CD4-positive, alpha-beta memory T cell (primary cell): ENCODE measurements around the gene CAPN7. TPM values are rescaled to one million over a fixed set of nuclear protein-coding genes. Genes with fewer than 3 reads are reported as not detected.

Source experiments
- CTCF ChIA-PET: fragments of 350-600 bp; sonication (Branson Sonifier 250); formaldehyde crosslinking; loops from one replicate; lab custom pipeline; 2021; ENCODE audit warnings: inconsistent platforms; ENCODE audit not compliant: partially characterized antibody; lab: Charles Lee
- POLR2A ChIA-PET: fragments of 350-600 bp; sonication (Branson Sonifier 250); formaldehyde crosslinking; loops from one replicate; lab custom pipeline; 2021; ENCODE audit not compliant: partially characterized antibody; lab: Charles Lee
- DNase-seq, 5 donors: peaks; one replicate each; pipeline versions ENCODE4 v3.0.0 to v3.0.0-alpha.2; 2020 to 2022; ENCODE audit warnings: mixed read lengths in 1 of 5
- H3K27ac ChIP-seq: one replicate; pipeline ENCODE4 v1.7.0; 2013; ENCODE audit warnings: low read depth, low read length
- H3K27me3 ChIP-seq: 2 replicates; pipeline ENCODE4 v1.7.0; 2013; ENCODE audit warnings: mild to moderate bottlenecking, low read length, moderate library complexity; ENCODE audit not compliant: insufficient read depth
- H3K36me3 ChIP-seq: 2 replicates; pipeline ENCODE4 v1.7.0; 2013; ENCODE audit warnings: mild to moderate bottlenecking, low read length, moderate library complexity; ENCODE audit not compliant: insufficient read depth
- H3K4me1 ChIP-seq: 2 replicates; pipeline ENCODE4 v1.7.0; 2013; ENCODE audit warnings: mild to moderate bottlenecking, low read length, moderate library complexity; ENCODE audit not compliant: insufficient read depth
- H3K4me3 ChIP-seq, 2 donors: one replicate each; pipeline ENCODE4 v1.7.0; 2013; ENCODE audit warnings: low read length in 2 of 2, mild to moderate bottlenecking in 1 of 2
- H3K9me3 ChIP-seq, 2 donors: one replicate each; pipeline ENCODE4 v1.7.0; 2013; ENCODE audit warnings: low read length in 2 of 2, control low read depth in 1 of 2; ENCODE audit not compliant: control insufficient read depth in 1 of 2
- H3K27ac Mint-ChIP-seq, 7 donors: one replicate each; pipeline ENCODE4 v1.8.0; 2020 to 2021; ENCODE audit warnings: mixed read lengths in 7 of 7, mild to moderate bottlenecking in 6 of 7, inconsistent platforms in 3 of 7, moderate library complexity in 3 of 7
- H3K27me3 Mint-ChIP-seq, 2 donors: one replicate each; pipeline ENCODE4 v1.8.0; 2020 to 2021; ENCODE audit warnings: mixed read lengths in 2 of 2
- H3K36me3 Mint-ChIP-seq, 2 donors: one replicate each; pipeline ENCODE4 v1.8.0; 2020 to 2021; ENCODE audit warnings: mixed read lengths in 2 of 2, inconsistent platforms in 1 of 2, mild to moderate bottlenecking in 1 of 2
- H3K4me1 Mint-ChIP-seq, 4 donors: one replicate each; pipeline ENCODE4 v1.8.0; 2020 to 2021; ENCODE audit warnings: mixed read lengths in 4 of 4, mild to moderate bottlenecking in 1 of 4
- H3K4me3 Mint-ChIP-seq, 8 donors: one replicate each; pipeline ENCODE4 v1.8.0; 2020 to 2021; ENCODE audit warnings: mixed read lengths in 8 of 8, mild to moderate bottlenecking in 7 of 8, moderate library complexity in 6 of 8, inconsistent platforms in 3 of 8
- H3K9me3 Mint-ChIP-seq, 8 donors: one replicate each; pipeline ENCODE4 v1.8.0; 2020 to 2021; ENCODE audit warnings: mixed read lengths in 8 of 8, mild to moderate bottlenecking in 5 of 8, inconsistent platforms in 3 of 8, moderate library complexity in 1 of 8
- intact Hi-C: fragments of 100-400 bp; cut with micrococcal nuclease; formaldehyde crosslinking; loops from one replicate; pipeline ENCODE4 v1.15.1; 2023
- polyA plus RNA-seq, 2 donors: library from polyadenylated mRNA; unstranded; fragments of 300-500 nt; fragmentation: Illumina TruSeq; gene quantifications; one replicate each; pipeline ENCODE4 v1.2.3, GENCODE V29; 2021
- total RNA-seq, 2 experiments: library from RNA; stranded (reverse); gene quantifications; one replicate each; pipeline ENCODE4 v1.2.3, GENCODE V29; 2021

CAPN7 gene
- total and polyA plus RNA-seq, 4 experiments from 2014 or later = 18.9 to 103 (median 59.6) TPM

DNA sequence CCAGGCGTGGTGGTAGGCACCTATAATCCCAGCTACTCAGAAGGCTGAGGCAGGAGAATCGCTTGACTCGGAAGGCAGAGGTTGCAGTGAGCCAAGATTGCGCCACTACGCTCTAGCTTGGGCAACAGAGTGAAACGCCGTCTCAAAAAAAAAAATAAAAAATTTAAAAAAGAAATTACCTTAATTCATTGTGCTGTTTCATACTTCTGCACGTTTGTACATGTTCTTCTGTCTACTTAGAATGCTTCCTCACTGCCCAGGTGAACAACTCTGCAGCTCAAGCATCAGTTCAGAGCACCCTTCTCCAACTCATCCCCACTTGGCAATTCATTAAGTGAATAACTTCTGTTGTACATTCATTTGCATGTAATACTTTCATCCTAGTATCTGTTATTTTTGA is 14.0 kb downstream of the CAPN7 start:
- no peak overlapping the region for H3K4me3 ChIP-seq
- no peaks in the 10 kb centered on the region for H3K27me3 ChIP-seq
- peak overlapping the region in 1 of 7 donors; percentile 38 for H3K27ac Mint-ChIP-seq
- peaks cover 42 to 72% of the 10 kb centered on the region in 2 donors for H3K36me3 Mint-ChIP-seq
- H3K36me3 ChIP-seq = peaks cover 45% of the 10 kb centered on the region
- H3K4me1 Mint-ChIP-seq = peaks cover 10 to 31% (median 21%) of the 10 kb centered on the region in 4 donors
- H3K27me3 Mint-ChIP-seq = no peaks in the 10 kb centered on the region
- H3K4me1 ChIP-seq = no peaks in the 10 kb centered on the region
- no peak overlapping the region for H3K4me3 Mint-ChIP-seq
- H3K9me3 ChIP-seq = no peaks in the 10 kb centered on the region
- no peak for DNase-seq
- CTCF ChIA-PET = interaction anchor here (1.1 to 2.3 kb wide), 3 partner anchors 13 to 185 kb away, joined by 3 to 6 read pairs (median 4); partner anchors contain the start of gene CAPN7
- no peaks in the 10 kb centered on the region for H3K9me3 Mint-ChIP-seq
- POLR2A ChIA-PET = interaction anchor here (1.0 kb wide), 1 partner anchor 13 kb away, joined by 3 read pairs; no protein-coding TSS in a partner anchor
- H3K27ac ChIP-seq = no peak overlapping the region
- intact Hi-C loops = no loop called here

DNA sequence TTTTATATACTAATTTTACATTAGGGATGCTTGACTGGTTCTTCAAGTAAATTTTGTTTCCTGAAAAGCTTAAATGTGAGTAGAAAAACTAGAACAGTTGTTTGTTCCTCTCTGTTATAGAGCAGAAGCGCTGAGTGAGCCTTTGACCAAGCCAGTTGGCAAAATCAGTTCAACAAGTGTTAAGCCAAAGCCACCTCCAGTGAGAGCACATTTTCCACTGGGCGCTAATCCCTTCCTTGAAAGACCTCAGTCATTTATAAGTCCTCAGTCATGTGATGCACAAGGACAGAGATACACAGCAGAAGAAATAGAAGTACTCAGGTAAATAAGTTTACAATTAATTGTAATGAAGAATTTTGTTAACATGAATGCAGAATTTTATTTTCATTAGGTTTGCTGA is 14.6 kb downstream of the CAPN7 start:
- CTCF ChIA-PET = interaction anchor here (0.6 to 2.3 kb wide), 3 partner anchors 14 to 17 kb away, joined by 3 to 6 read pairs (median 4); partner anchors contain the start of gene CAPN7
- peaks cover 45% of the 10 kb centered on the region for H3K36me3 ChIP-seq
- POLR2A ChIA-PET = interaction anchor here (2.1 kb wide), 1 partner anchor 14 kb away, joined by 12 read pairs; the partner anchor contains the start of gene CAPN7
- H3K27ac Mint-ChIP-seq = no peak overlapping the region
- no peak overlapping the region for H3K4me3 ChIP-seq
- H3K9me3 Mint-ChIP-seq = no peaks in the 10 kb centered on the region
- H3K27me3 Mint-ChIP-seq = no peaks in the 10 kb centered on the region
- no peaks in the 10 kb centered on the region for H3K9me3 ChIP-seq
- no peaks in the 10 kb centered on the region for H3K4me1 ChIP-seq
- no peak overlapping the region for H3K4me3 Mint-ChIP-seq
- intact Hi-C loops = no loop called here
- H3K36me3 Mint-ChIP-seq = peaks cover 42 to 66% of the 10 kb centered on the region in 2 donors
- H3K4me1 Mint-ChIP-seq = peaks cover 6 to 27% (median 17%) of the 10 kb centered on the region in 4 donors
- no peaks in the 10 kb centered on the region for H3K27me3 ChIP-seq
- DNase-seq = no peak
- no peak overlapping the region for H3K27ac ChIP-seq

DNA sequence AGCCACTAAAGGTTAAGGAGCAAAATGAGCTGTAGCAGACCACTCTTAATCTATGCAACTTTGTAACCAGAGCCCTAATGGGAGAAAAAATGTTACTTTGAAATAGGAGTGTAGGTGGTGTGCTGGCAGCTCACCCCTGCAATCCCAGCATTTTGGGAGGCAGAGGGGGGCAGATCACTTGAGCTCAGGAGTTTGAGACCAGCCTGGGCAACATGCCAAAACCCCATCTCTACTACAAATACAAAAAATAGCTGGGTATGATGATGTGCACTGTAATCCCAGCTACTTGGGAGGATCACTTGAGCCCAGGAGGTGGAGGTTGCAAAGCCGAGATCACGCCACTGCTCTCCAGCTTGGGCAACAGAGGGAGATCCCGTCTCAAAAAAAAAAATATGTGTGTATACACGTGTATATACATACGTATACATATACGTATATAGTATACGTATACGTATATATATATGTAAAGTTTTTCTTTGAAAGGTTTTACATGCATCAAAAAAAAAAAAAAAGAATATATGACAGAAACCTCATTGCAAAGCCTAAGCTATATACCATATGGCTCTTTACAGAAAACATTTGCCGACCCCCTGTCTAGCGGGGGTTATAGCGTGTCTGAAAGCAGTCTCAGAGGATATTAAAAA is 15.7 kb downstream of the CAPN7 start:
- Mint-ChIP-seq H3K27ac (no peak overlapping the region), H3K9me3 (no peaks in the 10 kb centered on the region), H3K4me3 (no peak overlapping the region), H3K4me1 (peaks cover 6 to 20% (median 14%) of the 10 kb centered on the region in 4 donors), H3K27me3 (no peaks in the 10 kb centered on the region), H3K36me3 (peaks cover 39 to 61% of the 10 kb centered on the region in 2 donors)
- H3K27me3 ChIP-seq = no peaks in the 10 kb centered on the region
- H3K36me3 ChIP-seq = peaks cover 45% of the 10 kb centered on the region
- H3K4me3 ChIP-seq = no peak overlapping the region
- ChIA-PET CTCF (interaction anchor here (0.9 to 2.4 kb wide), 4 partner anchors 15 to 183 kb away, joined by 3 to 7 read pairs (median 6); partner anchors contain the start of gene CAPN7), POLR2A (interaction anchor here (2.1 kb wide), 1 partner anchor 15 kb away, joined by 12 read pairs; the partner anchor contains the start of gene CAPN7)
- no peak overlapping the region for H3K27ac ChIP-seq
- no peaks in the 10 kb centered on the region for H3K9me3 ChIP-seq
- intact Hi-C loops = loop anchor here (2.0 kb wide), 1 partner anchor 15 kb away; the partner anchor contains the start of gene CAPN7
- no peak for DNase-seq
- no peaks in the 10 kb centered on the region for H3K4me1 ChIP-seq

GRCh38 chr3:15223685-15224572 is 17.9 kb downstream of the CAPN7 start:
- ChIA-PET CTCF (no interaction called here), POLR2A (interaction anchor here (1.4 kb wide), 1 partner anchor 19 kb away, joined by 4 read pairs; no protein-coding TSS in a partner anchor)
- Histone ChIP-seq H3K4me3 (no peak overlapping the region), H3K27ac (no peak overlapping the region), H3K4me1 (no peaks in the 10 kb centered on the region), H3K27me3 (no peaks in the 10 kb centered on the region), H3K9me3 (no peaks in the 10 kb centered on the region), H3K36me3 (peaks cover 31% of the 10 kb centered on the region)
- Mint-ChIP-seq H3K27ac (peak overlapping the region in 2 of 7 donors; percentile 19 to 72), H3K27me3 (no peaks in the 10 kb centered on the region), H3K9me3 (no peaks in the 10 kb centered on the region), H3K36me3 (peaks cover 29 to 48% of the 10 kb centered on the region in 2 donors), H3K4me3 (no peak overlapping the region), H3K4me1 (peaks cover 1 to 12% (median 7%) of the 10 kb centered on the region in 4 donors)
- intact Hi-C loops = loop anchor here (2.0 kb wide), 1 partner anchor 17 kb away; the partner anchor contains the start of gene CAPN7
- no peak for DNase-seq

DNA sequence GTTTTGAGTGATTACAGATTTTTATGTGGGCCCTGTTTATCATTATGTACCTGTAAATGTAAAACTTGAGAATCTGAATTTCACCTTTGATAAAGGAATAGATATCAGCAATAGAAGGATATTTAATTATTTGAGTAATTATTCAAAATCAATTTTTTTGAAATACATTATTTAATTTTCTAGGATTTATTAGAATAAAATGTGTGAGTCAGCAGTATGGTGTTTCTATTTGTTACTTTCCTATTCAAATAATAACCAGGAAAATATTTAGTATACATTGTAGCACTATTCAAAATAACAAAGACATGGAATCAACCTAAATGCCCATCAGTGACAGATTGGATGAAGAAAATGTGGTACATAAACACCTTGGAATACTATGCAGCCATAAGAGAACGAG is 22.1 kb downstream of the CAPN7 start:
- Mint-ChIP-seq H3K4me3 (no peak overlapping the region), H3K36me3 (peaks cover 13 to 50% of the 10 kb centered on the region in 2 donors), H3K27ac (no peak overlapping the region), H3K4me1 (peaks cover 0 to 1% (median 0%) of the 10 kb centered on the region in 4 donors), H3K27me3 (no peaks in the 10 kb centered on the region), H3K9me3 (no peaks in the 10 kb centered on the region)
- no peak overlapping the region for H3K27ac ChIP-seq
- peaks cover 13% of the 10 kb centered on the region for H3K36me3 ChIP-seq
- H3K4me3 ChIP-seq = no peak overlapping the region
- no peaks in the 10 kb centered on the region for H3K4me1 ChIP-seq
- CTCF ChIA-PET = no interaction called here
- POLR2A ChIA-PET = interaction anchor here (0.8 to 1.2 kb wide), 3 partner anchors 22 to 41 kb away, joined by 3 to 5 read pairs (median 4); partner anchors contain the start of gene CAPN7
- no peaks in the 10 kb centered on the region for H3K27me3 ChIP-seq
- no peaks in the 10 kb centered on the region for H3K9me3 ChIP-seq
- DNase-seq = no peak
- intact Hi-C loops = no loop called here

DNA sequence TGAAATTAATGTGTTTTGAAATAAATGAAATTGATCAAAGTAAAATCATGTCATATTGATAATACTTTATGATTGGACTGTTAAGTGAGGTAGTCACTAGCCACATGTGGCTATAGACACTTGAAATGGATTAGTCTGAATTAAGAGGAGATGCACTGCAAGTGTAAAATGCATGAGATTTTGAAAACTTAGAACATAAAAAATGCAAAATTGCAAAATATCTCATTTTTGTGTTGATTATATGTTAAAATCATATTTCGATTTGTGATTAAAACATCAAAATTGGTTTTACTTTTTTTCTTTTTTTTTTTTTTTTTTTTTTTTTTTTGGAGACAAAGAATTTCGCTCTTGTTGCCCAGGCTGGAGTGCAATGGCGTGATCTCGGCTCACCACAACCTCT is 23.2 kb downstream of the CAPN7 start:
- H3K36me3 ChIP-seq = peaks cover 18% of the 10 kb centered on the region
- H3K4me1 Mint-ChIP-seq = no peaks in the 10 kb centered on the region
- H3K27ac Mint-ChIP-seq = peak overlapping the region in 1 of 7 donors; percentile 70
- H3K4me3 ChIP-seq = no peak overlapping the region
- no peaks in the 10 kb centered on the region for H3K9me3 ChIP-seq
- peaks cover 22 to 52% of the 10 kb centered on the region in 2 donors for H3K36me3 Mint-ChIP-seq
- ChIA-PET CTCF (no interaction called here), POLR2A (interaction anchor here (0.8 kb wide), 1 partner anchor 23 kb away, joined by 3 read pairs; the partner anchor contains the start of gene CAPN7)
- H3K4me1 ChIP-seq = no peaks in the 10 kb centered on the region
- H3K4me3 Mint-ChIP-seq = no peak overlapping the region
- H3K27ac ChIP-seq = no peak overlapping the region
- intact Hi-C loops = no loop called here
- no peaks in the 10 kb centered on the region for H3K27me3 ChIP-seq
- no peaks in the 10 kb centered on the region for H3K9me3 Mint-ChIP-seq
- no peaks in the 10 kb centered on the region for H3K27me3 Mint-ChIP-seq
- DNase-seq = no peak
